ENCODE measurements around the gene ERGIC1.

DNA sequence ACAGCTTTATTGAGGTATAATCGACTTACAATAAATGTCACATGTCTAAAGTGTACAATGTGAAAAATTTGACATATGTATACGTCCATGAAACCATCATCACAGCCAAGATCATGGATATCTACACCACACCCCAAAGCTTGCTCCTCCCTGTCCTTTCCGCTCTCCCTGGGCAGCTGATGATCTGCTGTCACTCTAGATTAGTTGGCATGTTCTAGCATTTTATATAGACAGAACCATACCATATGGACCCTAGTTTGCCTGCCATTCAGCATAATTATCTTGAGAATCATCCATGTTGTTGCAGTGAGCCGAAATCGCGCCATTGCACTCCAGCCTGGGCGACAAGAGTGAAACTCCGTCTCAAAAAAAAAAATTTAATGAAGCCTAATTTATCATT, 42.5 kb downstream of the ERGIC1 start:
- TF ChIP-seq, protein P1, sequence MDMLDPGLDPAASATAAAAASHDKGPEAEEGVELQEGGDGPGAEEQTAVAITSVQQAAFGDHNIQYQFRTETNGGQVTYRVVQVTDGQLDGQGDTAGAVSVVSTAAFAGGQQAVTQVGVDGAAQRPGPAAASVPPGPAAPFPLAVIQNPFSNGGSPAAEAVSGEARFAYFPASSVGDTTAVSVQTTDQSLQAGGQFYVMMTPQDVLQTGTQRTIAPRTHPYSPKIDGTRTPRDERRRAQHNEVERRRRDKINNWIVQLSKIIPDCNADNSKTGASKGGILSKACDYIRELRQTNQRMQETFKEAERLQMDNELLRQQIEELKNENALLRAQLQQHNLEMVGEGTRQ (IDR thresholded peaks at IDR 0.05; ENCODE audit: low read length): no peak
- TF ChIP-seq POLR2A (IDR thresholded peaks at IDR 0.05; ENCODE audit: control extremely low read depth in 1 of 2, low read depth in 2 of 2, low read length in 2 of 2): no peak
- no peak for TF ChIP-seq ZNF274 (IDR thresholded peaks at IDR 0.05; ENCODE audit: borderline replicate concordance, extremely low read depth, low read length)
- TF ChIP-seq, protein P2, sequence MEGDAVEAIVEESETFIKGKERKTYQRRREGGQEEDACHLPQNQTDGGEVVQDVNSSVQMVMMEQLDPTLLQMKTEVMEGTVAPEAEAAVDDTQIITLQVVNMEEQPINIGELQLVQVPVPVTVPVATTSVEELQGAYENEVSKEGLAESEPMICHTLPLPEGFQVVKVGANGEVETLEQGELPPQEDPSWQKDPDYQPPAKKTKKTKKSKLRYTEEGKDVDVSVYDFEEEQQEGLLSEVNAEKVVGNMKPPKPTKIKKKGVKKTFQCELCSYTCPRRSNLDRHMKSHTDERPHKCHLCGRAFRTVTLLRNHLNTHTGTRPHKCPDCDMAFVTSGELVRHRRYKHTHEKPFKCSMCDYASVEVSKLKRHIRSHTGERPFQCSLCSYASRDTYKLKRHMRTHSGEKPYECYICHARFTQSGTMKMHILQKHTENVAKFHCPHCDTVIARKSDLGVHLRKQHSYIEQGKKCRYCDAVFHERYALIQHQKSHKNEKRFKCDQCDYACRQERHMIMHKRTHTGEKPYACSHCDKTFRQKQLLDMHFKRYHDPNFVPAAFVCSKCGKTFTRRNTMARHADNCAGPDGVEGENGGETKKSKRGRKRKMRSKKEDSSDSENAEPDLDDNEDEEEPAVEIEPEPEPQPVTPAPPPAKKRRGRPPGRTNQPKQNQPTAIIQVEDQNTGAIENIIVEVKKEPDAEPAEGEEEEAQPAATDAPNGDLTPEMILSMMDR (IDR thresholded peaks at IDR 0.05; ENCODE audit: control extremely low read depth in 1 of 3, insufficient read depth in 1 of 3, low read depth in 1 of 3, low read length in 3 of 3): no peak
- TF ChIP-seq SP1 (IDR thresholded peaks at IDR 0.05; ENCODE audit: low read depth, low read length): no peak
- no peak for TF ChIP-seq SRF (IDR thresholded peaks at IDR 0.05; ENCODE audit: low read depth, low read length)
- TF ChIP-seq EZH2 (IDR thresholded peaks at IDR 0.05; ENCODE audit: low read depth, low read length, severe bottlenecking): no peak
- no peak for TF ChIP-seq GABPA (IDR thresholded peaks at IDR 0.05; ENCODE audit: borderline replicate concordance, insufficient read depth, low read length)
- TF ChIP-seq, protein P3, sequence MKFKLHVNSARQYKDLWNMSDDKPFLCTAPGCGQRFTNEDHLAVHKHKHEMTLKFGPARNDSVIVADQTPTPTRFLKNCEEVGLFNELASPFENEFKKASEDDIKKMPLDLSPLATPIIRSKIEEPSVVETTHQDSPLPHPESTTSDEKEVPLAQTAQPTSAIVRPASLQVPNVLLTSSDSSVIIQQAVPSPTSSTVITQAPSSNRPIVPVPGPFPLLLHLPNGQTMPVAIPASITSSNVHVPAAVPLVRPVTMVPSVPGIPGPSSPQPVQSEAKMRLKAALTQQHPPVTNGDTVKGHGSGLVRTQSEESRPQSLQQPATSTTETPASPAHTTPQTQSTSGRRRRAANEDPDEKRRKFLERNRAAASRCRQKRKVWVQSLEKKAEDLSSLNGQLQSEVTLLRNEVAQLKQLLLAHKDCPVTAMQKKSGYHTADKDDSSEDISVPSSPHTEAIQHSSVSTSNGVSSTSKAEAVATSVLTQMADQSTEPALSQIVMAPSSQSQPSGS (IDR thresholded peaks at IDR 0.05; ENCODE audit: low read length): no peak
- TF ChIP-seq CHD2 (IDR thresholded peaks at IDR 0.05; ENCODE audit: low read length): no peak
- no peak for TF ChIP-seq RFX5 (IDR thresholded peaks at IDR 0.05; ENCODE audit: borderline replicate concordance, low read depth, low read length)
